ENCODE results near the gene LUZP2.

DNA sequence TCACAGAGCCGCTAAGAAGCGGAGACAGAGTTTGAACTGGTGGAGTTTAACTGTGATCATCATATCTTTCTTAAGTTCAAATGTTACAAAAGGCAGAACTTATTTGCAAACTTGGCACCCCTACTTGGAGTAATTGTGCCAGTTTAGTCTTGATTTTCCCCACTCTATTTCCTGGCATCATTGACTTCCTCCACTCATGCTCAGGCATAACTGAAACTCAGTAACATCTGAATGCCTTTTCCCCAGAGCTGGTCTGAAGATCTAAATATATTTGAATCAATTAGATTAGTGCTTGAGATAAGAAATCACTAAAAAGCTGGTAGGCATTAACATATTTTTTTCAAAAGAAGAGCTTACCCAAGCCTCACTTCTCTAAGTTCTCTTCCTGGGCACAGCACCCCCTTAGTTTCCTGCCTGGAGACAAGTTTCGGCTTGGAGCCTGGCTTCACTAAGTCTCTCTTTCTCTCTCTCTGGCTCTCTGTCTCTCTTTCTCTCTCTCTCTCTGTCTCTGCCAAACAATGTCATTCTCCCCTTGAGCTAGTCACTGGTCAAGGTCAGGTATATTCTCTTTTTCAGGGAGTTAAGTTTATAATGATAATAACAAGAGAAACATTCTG is 190.8 kb downstream of the LUZP2 start:
- no peak for TF ChIP-seq EZH2 (IDR thresholded peaks at IDR 0.05; ENCODE audit: low read depth, low read length, severe bottlenecking)
- no peak for TF ChIP-seq TCF12 (IDR thresholded peaks at IDR 0.05; ENCODE audit: low read depth, low read length)
- no peak for TF ChIP-seq CTCF (IDR thresholded peaks at IDR 0.05; ENCODE audit: control extremely low read depth in 1 of 3, insufficient read depth in 1 of 3, low read depth in 1 of 3, low read length in 3 of 3)
- TF ChIP-seq RAD21 (IDR thresholded peaks at IDR 0.05 in 1 of 2, conservative IDR thresholded peaks at IDR 0.05 in 1 of 2; ENCODE audit: low read depth in 2 of 2, low read length in 2 of 2), result no peak
- no peak for TF ChIP-seq TAF1 (IDR thresholded peaks at IDR 0.05; ENCODE audit: low read depth, low read length)
- no peak for TF ChIP-seq POLR2A (IDR thresholded peaks at IDR 0.05; ENCODE audit: control extremely low read depth in 1 of 2, low read depth in 2 of 2, low read length in 2 of 2)
- no peak for TF ChIP-seq RBBP5 (IDR thresholded peaks at IDR 0.05; ENCODE audit: borderline replicate concordance, low read depth, low read length)
- no peak for TF ChIP-seq ASH2L (IDR thresholded peaks at IDR 0.05; ENCODE audit: low read length)
- TF ChIP-seq TEAD4 (IDR thresholded peaks at IDR 0.05; ENCODE audit: low read depth, low read length), result no peak
- TF ChIP-seq RXRA (IDR thresholded peaks at IDR 0.05; ENCODE audit: insufficient read depth, low read depth, low read length), result no peak
- TF ChIP-seq, protein P1, sequence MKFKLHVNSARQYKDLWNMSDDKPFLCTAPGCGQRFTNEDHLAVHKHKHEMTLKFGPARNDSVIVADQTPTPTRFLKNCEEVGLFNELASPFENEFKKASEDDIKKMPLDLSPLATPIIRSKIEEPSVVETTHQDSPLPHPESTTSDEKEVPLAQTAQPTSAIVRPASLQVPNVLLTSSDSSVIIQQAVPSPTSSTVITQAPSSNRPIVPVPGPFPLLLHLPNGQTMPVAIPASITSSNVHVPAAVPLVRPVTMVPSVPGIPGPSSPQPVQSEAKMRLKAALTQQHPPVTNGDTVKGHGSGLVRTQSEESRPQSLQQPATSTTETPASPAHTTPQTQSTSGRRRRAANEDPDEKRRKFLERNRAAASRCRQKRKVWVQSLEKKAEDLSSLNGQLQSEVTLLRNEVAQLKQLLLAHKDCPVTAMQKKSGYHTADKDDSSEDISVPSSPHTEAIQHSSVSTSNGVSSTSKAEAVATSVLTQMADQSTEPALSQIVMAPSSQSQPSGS (IDR thresholded peaks at IDR 0.05; ENCODE audit: low read length), result no peak
- no peak for TF ChIP-seq JUN (IDR thresholded peaks at IDR 0.05; ENCODE audit: low read depth, low read length)
- TF ChIP-seq POLR2AphosphoS5 (IDR thresholded peaks at IDR 0.05; ENCODE audit: low read depth, low read length), result no peak

All from H1 (cell line).